ENCODE results near the gene PCLO.
A peak's percentile ranks its signal among the peaks of the same experiment; 100 is the strongest.

PCLO gene

GRCh38 chr7:83162402-83163256 is at the start of gene PCLO:
PCLO (minus strand) TSS chr7:83162884; CDS start chr7:83162592, 292 bp downstream.
- peak; percentile 50 to 88 for DNase-seq

GRCh38 chr7:83211685-83212084 is 49.0 kb upstream of the PCLO start:
- DNase-seq = no peak

GRCh38 chr7:83210479-83210878 is 47.8 kb upstream of the PCLO start:
- no peak for DNase-seq

DNA sequence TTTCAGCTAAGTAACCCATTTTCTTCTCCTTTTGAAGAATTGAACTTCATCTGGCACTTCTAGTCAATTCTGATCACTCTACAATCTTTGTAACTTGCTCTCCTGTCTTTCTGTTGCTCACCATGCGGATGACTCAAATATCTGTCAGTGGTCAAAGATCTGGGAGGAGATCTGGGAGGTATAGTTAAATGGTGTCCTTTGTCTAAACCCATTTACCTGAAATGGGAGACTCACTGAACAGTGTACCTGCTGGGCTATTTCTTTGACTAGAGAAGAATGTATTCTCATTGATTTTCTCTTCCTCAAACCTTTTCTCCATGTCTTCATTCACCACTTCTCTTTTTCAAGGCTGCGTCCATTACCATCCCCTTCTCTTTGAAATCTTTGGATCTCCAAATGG is 42.0 kb upstream of the PCLO start:
- no peak for DNase-seq

DNA sequence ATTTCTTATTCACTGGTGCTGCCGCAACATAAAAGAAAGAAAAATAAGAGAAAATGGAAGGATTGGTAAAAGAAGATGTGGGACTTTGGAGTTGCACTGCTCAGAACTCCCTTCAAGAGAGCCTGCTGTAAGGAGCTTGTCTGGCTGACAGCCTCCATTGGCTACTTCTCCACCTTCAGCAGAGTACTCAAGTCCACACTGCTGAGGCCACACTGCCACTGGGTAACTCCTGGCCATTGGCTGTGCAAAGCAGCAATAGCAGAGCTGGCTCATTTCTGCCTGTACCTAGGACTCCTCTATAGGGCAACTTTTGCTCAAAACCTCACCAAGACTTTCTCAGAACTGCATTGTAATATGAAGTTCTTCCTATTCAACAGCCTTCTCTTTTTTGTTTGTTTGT is 38.7 kb upstream of the PCLO start:
- DNase-seq = no peak

DNA sequence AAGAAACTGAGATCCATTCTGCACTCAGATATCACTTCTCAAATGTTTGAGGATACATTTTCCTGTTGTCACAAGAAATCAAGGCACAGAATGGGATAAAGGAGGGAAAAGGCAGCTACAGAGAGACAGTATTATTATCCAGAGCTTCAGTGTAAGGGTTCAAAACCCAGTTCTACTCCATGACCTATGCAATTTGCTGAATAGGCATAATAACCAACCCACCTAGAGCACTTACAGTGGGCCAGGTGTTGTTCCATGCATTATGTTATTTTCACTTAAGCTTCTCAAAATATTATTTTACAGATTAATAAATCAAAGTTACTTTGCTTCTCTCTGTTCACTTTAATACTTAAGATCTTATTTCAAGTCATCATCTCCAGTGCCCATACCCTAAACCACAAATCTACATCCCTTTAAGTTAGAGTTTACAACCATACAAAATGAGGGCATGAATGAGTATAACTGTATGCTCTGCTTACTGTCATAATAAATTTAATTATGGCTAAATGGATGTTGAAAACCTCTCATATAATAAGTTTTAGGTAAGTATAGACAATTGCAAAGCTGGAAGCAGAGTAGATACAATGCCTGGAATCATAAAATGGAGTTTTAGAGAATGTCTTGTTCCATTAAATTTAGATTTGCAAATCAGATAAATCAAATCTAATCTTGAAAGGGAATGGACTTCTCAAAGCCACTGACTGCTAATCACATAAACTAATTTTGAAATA is 28.1 kb upstream of the PCLO start:
- no peak for DNase-seq

DNA sequence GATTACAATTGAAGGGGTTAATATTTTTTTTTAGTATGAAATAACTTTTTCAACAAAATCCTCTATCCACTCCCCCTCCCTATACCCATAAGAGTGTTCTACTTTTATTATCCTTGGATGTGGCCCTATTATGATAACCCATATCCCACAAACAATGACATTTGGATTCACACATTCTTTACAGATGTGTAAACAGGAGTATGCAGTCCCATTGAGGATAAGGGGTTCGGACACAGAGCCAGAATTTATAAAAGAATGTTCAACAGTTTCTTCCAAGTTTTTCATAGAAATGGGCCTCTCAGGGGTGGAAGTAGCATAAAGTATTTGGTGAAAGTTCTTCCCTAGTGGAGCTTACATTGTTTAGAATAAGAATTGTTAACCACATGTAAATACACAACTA is 16.1 kb upstream of the PCLO start:
- no peak for DNase-seq

DNA sequence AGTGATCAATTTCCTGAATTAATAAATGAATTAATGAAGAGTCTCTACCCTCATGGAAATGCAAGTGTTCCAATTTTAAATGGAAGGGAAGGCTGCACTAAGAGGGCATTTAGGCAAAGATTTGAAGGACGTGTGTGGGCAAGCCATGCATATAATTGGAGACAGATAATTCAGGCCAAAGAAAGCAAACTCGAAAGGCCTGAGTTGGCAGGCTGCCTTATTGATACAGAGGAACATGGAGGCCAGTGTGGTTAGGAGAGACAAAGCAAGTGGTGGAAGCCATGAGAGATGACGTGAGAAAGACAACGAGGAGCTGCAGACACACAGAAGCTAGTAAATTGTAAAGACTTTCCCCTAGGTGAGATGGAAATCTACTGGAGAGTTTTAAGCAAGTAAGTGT is 15.4 kb upstream of the PCLO start:
- DNase-seq = no peak

GRCh38 chr7:83173664-83174063 is 11.0 kb upstream of the PCLO start:
- no peak for DNase-seq

DNA sequence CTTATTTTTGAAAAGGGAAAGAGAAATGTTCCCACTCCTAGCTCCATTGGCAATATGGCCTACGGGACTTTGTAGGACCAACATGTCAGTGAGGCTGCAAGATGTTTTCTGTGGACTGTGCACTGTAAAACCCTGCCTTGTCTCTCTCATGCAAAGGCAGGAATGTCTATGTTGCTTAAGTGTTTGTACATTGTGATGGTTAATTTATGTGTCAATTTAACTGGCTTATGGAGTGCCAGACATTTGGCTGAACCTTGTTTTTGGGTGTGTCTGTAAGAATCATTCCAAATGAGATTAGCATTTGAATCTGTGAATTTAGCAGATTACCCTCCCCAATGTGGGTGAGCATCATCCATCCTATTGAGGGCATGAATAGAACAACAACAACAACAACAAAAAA is 4.1 kb upstream of the PCLO start:
- no peak for DNase-seq

GRCh38 chr7:83161899-83162401 is 734 bp downstream of the PCLO start:
- DNase-seq = no peak

GRCh38 chr7:83161186-83161585 is 1.5 kb downstream of the PCLO start:
- no peak for DNase-seq

GRCh38 chr7:83159731-83160130 is 3.0 kb downstream of the PCLO start:
- no peak for DNase-seq

GRCh38 chr7:83156006-83156405 is 6.7 kb downstream of the PCLO start:
- DNase-seq = no peak

- no peak for DNase-seq
These were observed 7.3 kb downstream of the PCLO start for GRCh38 chr7:83155407-83155806.

DNA sequence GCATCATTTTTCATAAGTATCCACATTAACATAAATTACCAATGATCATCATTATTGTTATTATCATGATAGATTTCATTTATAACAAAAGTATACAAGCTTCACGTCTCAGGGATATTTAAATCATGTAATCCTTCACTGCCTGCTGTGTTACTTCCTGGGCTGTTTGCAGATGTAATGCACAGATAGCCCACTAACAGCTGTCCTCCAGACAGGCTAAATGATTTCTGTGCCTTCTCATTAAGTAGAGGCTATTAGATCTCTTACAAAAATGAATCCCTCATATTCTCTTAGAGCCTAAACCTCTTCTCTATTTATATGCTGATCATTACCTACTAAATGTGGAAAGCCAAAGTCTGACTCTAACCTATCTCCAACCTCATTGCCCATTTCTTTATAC is 9.3 kb downstream of the PCLO start:
- DNase-seq = no peak

- no peak for DNase-seq
These were observed 12.4 kb downstream of the PCLO start for GRCh38 chr7:83150310-83150709.

GRCh38 chr7:83149466-83149865 is 13.2 kb downstream of the PCLO start:
- no peak for DNase-seq

DNA sequence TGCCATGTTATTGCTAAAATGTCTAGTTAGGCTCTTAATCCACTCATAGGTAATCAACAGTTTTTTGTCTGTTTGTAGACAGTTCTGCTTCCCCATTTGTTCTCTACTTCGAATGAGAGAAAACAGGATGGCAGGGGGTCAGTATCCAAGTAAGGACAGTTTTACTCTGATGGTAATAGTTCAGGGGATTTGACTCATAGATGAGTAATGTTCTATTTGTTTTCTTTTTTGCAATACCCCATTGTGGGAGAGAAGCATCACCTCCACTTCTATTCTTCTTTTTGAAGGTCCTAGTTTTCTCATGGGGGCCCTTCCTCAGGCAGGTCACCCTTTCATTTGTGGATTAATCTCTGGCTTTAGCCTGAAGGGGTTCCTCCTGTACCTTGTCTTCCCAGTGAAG is 13.9 kb downstream of the PCLO start:
- DNase-seq = no peak

- no peak for DNase-seq
These were observed 19.6 kb downstream of the PCLO start for GRCh38 chr7:83143107-83143506.

DNA sequence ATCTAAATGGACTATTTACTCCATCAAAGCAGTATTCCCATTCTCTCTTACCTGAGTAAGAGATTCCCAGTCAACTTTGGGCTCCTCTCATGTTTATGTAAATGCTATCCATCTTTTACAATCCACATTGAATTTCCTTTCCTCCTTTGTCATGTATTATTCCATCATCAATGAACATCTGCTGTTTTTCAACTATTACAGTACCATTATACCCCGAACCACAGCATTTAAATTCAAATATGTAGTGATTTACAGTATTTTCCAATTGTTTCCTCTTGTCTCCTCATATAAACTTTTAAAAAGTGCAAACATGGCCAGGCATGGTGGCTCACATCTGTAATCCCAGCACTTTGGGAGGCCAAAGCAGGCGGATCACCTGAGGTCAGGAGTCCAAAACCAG is 20.3 kb downstream of the PCLO start:
- DNase-seq = no peak

DNA sequence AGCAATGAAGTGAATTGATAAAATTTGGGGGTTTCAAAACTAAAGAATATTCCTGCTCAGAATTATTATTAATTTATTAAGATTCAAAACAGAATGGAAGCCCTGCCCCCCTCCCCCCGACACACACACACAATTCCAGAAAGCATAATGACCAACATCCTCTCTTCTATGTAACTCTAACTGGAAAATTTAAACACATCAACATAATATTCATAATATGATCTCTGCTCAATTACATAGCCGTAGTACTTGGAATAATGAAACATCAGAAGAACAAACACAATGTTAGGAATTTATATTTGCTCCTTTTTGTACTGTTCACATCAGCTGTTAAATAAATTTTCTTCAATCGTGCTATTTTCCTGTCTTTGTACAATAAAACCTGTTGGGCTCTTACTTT is 20.8 kb downstream of the PCLO start:
- DNase-seq = no peak

DNA sequence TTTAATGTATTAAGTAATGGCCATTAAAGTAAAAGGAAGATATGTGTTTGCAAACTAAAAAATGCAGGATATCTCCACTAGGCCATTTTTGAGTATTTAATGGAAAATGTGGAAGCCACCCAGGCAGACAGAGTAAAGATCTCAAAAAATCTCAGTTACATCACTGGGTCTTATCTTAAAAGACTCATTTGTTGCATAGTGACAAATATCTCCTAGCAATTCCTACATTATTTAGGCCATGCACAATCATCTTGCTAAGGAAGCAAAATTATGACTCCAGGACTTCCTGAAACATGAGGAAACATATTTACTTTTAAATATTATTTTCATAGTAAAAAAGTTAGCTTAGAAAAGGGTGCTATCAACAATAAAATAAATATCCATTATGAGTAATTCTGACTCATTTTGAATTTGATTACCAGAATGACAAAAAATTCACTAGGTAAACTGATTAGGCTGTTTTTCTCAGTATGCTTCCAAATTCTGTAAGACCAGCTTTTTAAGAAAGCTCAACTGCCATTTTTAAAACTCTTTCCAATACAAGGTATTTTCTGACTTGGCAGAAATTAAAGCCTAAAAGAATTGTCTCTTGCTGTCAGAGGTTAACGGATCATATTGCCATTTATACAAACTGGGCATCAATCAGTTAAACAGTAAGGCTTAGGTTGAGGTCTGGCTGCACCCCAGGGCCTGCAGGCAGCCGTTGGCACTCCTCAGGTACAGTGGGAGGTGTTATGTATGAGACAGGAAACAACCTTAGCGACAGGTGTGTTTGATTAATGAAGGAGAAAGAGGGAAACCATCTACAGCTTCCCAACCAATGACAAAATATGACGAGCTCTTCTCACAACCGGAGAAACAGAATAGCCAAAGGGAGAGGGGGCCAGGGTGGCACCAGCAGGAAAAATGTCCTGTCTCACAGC is 31.8 kb downstream of the PCLO start:
- DNase-seq = peak; percentile 9 to 36

All from cerebellar nuclear complex (tissue), 1 donor.